HepG2 (cell line): Measurements from ENCODE around the gene B9D2.

Source experiments
- FOXA1 ChIP-seq, 2 experiments: fragments of 450-650 bp in 1 of 2; sonication (generic) in 1 of 2; formaldehyde crosslinking in 1 of 2; IDR thresholded peaks; 2 replicates each; pipeline versions ENCODE4 v1.4.0 to v1.6.1; 2016 to 2020; ENCODE audit warnings: missing genetic modification reagents in 1 of 2
- FOXK1 ChIP-seq: sonication (generic); formaldehyde crosslinking; IDR thresholded peaks from 2 replicates; pipeline ENCODE4 v1.4.0; 2020; ENCODE audit warnings: low read depth, missing genetic modification reagents, borderline replicate concordance
- POLR2A ChIP-seq, 2 experiments: IDR thresholded peaks; 2 replicates each; pipeline ENCODE4 v1.6.1; 2011; ENCODE audit warnings: low read depth in 2 of 2, low read length in 2 of 2, mild to moderate bottlenecking in 1 of 2, moderate library complexity in 1 of 2; ENCODE audit not compliant: insufficient read depth in 1 of 2
- POLR2AphosphoS5 ChIP-seq: IDR thresholded peaks from 2 replicates; pipeline ENCODE4 v1.6.1; 2012; ENCODE audit warnings: low read depth, low read length
- SALL2 ChIP-seq: sonication (generic); formaldehyde crosslinking; IDR thresholded peaks from 2 replicates; pipeline ENCODE4 v1.8.1; 2023; ENCODE audit warnings: mild to moderate bottlenecking, missing genetic modification reagents, inconsistent platforms
- ZNF34 ChIP-seq: sonication (generic); formaldehyde crosslinking; IDR thresholded peaks from 2 replicates; pipeline ENCODE4 v1.4.0; 2020; ENCODE audit warnings: mild to moderate bottlenecking, missing genetic modification reagents, borderline replicate concordance
- TF ChIP-seq, protein P1 (sequence below): sonication (generic); formaldehyde crosslinking; IDR thresholded peaks from 2 replicates; pipeline ENCODE4 v1.5.0; 2020; ENCODE audit warnings: mild to moderate bottlenecking, missing genetic modification reagents, moderate library complexity

GRCh38 chr19:41376241-41376997, 12.5 kb upstream of the B9D2 start, which contains the start of gene TMEM91:
- TF ChIP-seq POLR2AphosphoS5, result no peak
- TF ChIP-seq POLR2A (IDR thresholded peaks at IDR 0.05; ENCODE audit: insufficient read depth in 1 of 2, low read depth in 2 of 2, low read length in 2 of 2), result 0 out of 4 replicates have a peak, but pooled peaks of 1 of the 2 experiments have one; percentile 55
- TF ChIP-seq, protein P1, sequence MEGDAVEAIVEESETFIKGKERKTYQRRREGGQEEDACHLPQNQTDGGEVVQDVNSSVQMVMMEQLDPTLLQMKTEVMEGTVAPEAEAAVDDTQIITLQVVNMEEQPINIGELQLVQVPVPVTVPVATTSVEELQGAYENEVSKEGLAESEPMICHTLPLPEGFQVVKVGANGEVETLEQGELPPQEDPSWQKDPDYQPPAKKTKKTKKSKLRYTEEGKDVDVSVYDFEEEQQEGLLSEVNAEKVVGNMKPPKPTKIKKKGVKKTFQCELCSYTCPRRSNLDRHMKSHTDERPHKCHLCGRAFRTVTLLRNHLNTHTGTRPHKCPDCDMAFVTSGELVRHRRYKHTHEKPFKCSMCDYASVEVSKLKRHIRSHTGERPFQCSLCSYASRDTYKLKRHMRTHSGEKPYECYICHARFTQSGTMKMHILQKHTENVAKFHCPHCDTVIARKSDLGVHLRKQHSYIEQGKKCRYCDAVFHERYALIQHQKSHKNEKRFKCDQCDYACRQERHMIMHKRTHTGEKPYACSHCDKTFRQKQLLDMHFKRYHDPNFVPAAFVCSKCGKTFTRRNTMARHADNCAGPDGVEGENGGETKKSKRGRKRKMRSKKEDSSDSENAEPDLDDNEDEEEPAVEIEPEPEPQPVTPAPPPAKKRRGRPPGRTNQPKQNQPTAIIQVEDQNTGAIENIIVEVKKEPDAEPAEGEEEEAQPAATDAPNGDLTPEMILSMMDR, result no peak
- no peak for TF ChIP-seq SALL2
- TF ChIP-seq FOXA1 (IDR thresholded peaks at IDR 0.05), result no peak
- no peak for TF ChIP-seq FOXA1 (CRISPR knock-in tag; IDR thresholded peaks at IDR 0.05)
- TF ChIP-seq FOXK1 (CRISPR knock-in tag), result no peak
- TF ChIP-seq ZNF34 (CRISPR knock-in tag), result no peak
